Neural progenitor cell (in vitro differentiated cells): ENCODE results near the gene SRPX2.

Source experiments
- EZH2 ChIP-seq: fragments of 200-600 bp; sonication (generic); IDR thresholded peaks from 2 replicates; pipeline ENCODE4 v1.6.1; 2017; ENCODE audit warnings: antibody characterized with exemption, mild to moderate bottlenecking, moderate library complexity
- EZH2phosphoT487 ChIP-seq: fragments of 200-600 bp; sonication (generic); IDR thresholded peaks from 2 replicates; pipeline ENCODE4 v1.6.1; 2017; ENCODE audit warnings: antibody characterized with exemption

- TF ChIP-seq EZH2phosphoT487 (no peak), EZH2 (no peak)
Measured at GRCh38 chrX:100677611-100678181, 33.7 kb downstream of the SRPX2 start.
